Measurements from ENCODE around the gene SELENOH. TPM values are rescaled to one million over a fixed set of nuclear protein-coding genes. Genes with fewer than 3 reads are reported as not detected.
A peak's percentile ranks its signal among the peaks of the same experiment; 100 is the strongest.

The SELENOH gene
- total and polyA plus RNA-seq, 9 of the 15 experiments (the other 6 are each of a cell fraction or from before 2014, with no cell fraction given): 16.6 to 299 (median 118) TPM

GRCh38 chr11:57711414-57712255 is 29.7 kb upstream of the SELENOH start, which contains the start of gene MED19 (continued):
- TF ChIP-seq POLR2B (IDR thresholded peaks at IDR 0.05; ENCODE audit: low read depth, partially characterized antibody): peak; percentile 24
- TF ChIP-seq TCF3 (CRISPR knock-in tag; IDR thresholded peaks at IDR 0.05): peak; percentile 15; the same call in 1 of the 2 replicates
- peak; percentile 50 for TF ChIP-seq HDAC2 (IDR thresholded peaks at IDR 0.05)
- no peak for TF ChIP-seq SIRT6 (IDR thresholded peaks at IDR 0.05; ENCODE audit: low read depth, low read length)
- TF ChIP-seq, protein P1, sequence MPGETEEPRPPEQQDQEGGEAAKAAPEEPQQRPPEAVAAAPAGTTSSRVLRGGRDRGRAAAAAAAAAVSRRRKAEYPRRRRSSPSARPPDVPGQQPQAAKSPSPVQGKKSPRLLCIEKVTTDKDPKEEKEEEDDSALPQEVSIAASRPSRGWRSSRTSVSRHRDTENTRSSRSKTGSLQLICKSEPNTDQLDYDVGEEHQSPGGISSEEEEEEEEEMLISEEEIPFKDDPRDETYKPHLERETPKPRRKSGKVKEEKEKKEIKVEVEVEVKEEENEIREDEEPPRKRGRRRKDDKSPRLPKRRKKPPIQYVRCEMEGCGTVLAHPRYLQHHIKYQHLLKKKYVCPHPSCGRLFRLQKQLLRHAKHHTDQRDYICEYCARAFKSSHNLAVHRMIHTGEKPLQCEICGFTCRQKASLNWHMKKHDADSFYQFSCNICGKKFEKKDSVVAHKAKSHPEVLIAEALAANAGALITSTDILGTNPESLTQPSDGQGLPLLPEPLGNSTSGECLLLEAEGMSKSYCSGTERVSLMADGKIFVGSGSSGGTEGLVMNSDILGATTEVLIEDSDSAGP (CRISPR knock-in tag; IDR thresholded peaks at IDR 0.05): peak; percentile 54; the same call in 1 of the 2 replicates
- peak; percentile 60 for TF ChIP-seq SIN3B (IDR thresholded peaks at IDR 0.05; ENCODE audit: low read depth)
- TF ChIP-seq ZBTB7A (IDR thresholded peaks at IDR 0.05; ENCODE audit: borderline replicate concordance, control insufficient read depth, low read depth, low read length): peak; percentile 23; the same call in 1 of the 2 replicates
- 0 out of 2 replicates have a peak, but pooled peaks have one; percentile 47 for TF ChIP-seq TARDBP (IDR thresholded peaks at IDR 0.05)
- TF ChIP-seq ZNF239 (CRISPR knock-in tag; IDR thresholded peaks at IDR 0.05): no peak
- peak; percentile 82 for TF ChIP-seq CEBPG (CRISPR knock-in tag; IDR thresholded peaks at IDR 0.05)
- peak; percentile 65 to 78 for TF ChIP-seq CEBPG (tag; conservative IDR thresholded peaks at IDR 0.05 in 1 of 2, IDR thresholded peaks at IDR 0.05 in 1 of 2)
- TF ChIP-seq ZEB2 (IDR thresholded peaks at IDR 0.05): peak; percentile 82
- peak; percentile 52 for TF ChIP-seq HMGN3 (IDR thresholded peaks at IDR 0.05; ENCODE audit: borderline replicate concordance, extremely low read depth, insufficient read length, low read depth, low read length)
- TF ChIP-seq ZSCAN29 (IDR thresholded peaks at IDR 0.05): no peak
- no peak for TF ChIP-seq ZNF75A (CRISPR knock-in tag; IDR thresholded peaks at IDR 0.05)
- TF ChIP-seq BCOR (IDR thresholded peaks at IDR 0.05): peak; percentile 51; the same call in 1 of the 2 replicates
- TF ChIP-seq HNRNPLL (IDR thresholded peaks at IDR 0.05; ENCODE audit: low read depth, low read length, poor library complexity, severe bottlenecking): peak; percentile 62
- TF ChIP-seq GABPA (tag; conservative IDR thresholded peaks at IDR 0.05; ENCODE audit: low read depth): 0 out of 2 replicates have a peak, but pooled peaks have one; percentile 83
- no peak for TF ChIP-seq CBFA2T2 (conservative IDR thresholded peaks at IDR 0.05)
- TF ChIP-seq RERE (CRISPR knock-in tag; IDR thresholded peaks at IDR 0.05; ENCODE audit: borderline replicate concordance): no peak
- TF ChIP-seq SOX6 (IDR thresholded peaks at IDR 0.05): peak; percentile 40; the same call in 1 of the 2 replicates
- TF ChIP-seq BRD4 (IDR thresholded peaks at IDR 0.05): no peak

Measured in K562 (cell line).